IgD-negative memory B cell (primary cell): ENCODE data around the gene TRAPPC3. TPM values are rescaled to one million over a fixed set of nuclear protein-coding genes. Genes with fewer than 3 reads are reported as not detected.

ENCODE experiments used
- polyA plus RNA-seq: library from polyadenylated mRNA; unstranded; fragments of 300-500 nt; fragmentation: Illumina TruSeq; gene quantifications from one replicate; pipeline ENCODE4 v1.2.3, GENCODE V29; 2021

TRAPPC3 gene
- polyA plus RNA-seq, 1 donor from 2014 or later: 101 TPM

Other genes with a start within 250 kb of the TRAPPC3 start
- gene AGO3, start 218.4 kb downstream of the TRAPPC3 start, polyA plus RNA-seq: 13.1 TPM
- not detected for gene TEKT2, start 65.4 kb downstream of the TRAPPC3 start, polyA plus RNA-seq
- gene ADPRS, start 60.6 kb downstream of the TRAPPC3 start, polyA plus RNA-seq: 29.7 TPM
- gene COL8A2, start 24.3 kb downstream of the TRAPPC3 start, polyA plus RNA-seq: not detected
- gene MAP7D1, start 6.7 kb upstream of the TRAPPC3 start, polyA plus RNA-seq: 11.4 TPM
- 97.9 TPM for gene THRAP3, start 75.0 kb upstream of the TRAPPC3 start, polyA plus RNA-seq
- 0.46 TPM for gene SH3D21, start 156.9 kb upstream of the TRAPPC3 start, polyA plus RNA-seq
- gene EVA1B, start 174.2 kb upstream of the TRAPPC3 start, polyA plus RNA-seq: not detected
- 88.5 TPM for gene STK40, start 236.4 kb upstream of the TRAPPC3 start, polyA plus RNA-seq
- 345 TPM for gene LSM10, start 248.4 kb upstream of the TRAPPC3 start, polyA plus RNA-seq